NCI-H1048 (cell line): ENCODE measurements around the gene FGF14.

ENCODE experiments used
- DNase-seq: peaks from one replicate; lab custom pipeline; 2025; lab: John Stamatoyannopoulos, UW

The FGF14 gene

GRCh38 chr13:101925731-101926130 lies 476.1 kb downstream of the FGF14 start:
- DNase-seq = no peak

GRCh38 chr13:101919541-101920181 lies 482.2 kb downstream of the FGF14 start:
- DNase-seq = no peak

- no peak for DNase-seq
Measured at GRCh38 chr13:101917833-101918661, 483.8 kb downstream of the FGF14 start.

- no peak for DNase-seq
Measured at GRCh38 chr13:101917475-101917810, 484.4 kb downstream of the FGF14 start.

GRCh38 chr13:101916775-101917474 lies 484.9 kb downstream of the FGF14 start:
- no peak for DNase-seq

GRCh38 chr13:101916108-101916774 lies 485.6 kb downstream of the FGF14 start:
- no peak for DNase-seq

GRCh38 chr13:101915755-101916107 lies 486.1 kb downstream of the FGF14 start:
- no peak for DNase-seq

- no peak for DNase-seq
Measured at GRCh38 chr13:101915331-101915730, 486.5 kb downstream of the FGF14 start.

- DNase-seq = no peak
Measured at GRCh38 chr13:101911752-101912151, 490.1 kb downstream of the FGF14 start.

GRCh38 chr13:101903890-101904289 lies 498.0 kb downstream of the FGF14 start:
- no peak for DNase-seq

- DNase-seq = no peak
Measured at GRCh38 chr13:101898676-101899075, 503.2 kb downstream of the FGF14 start.

- DNase-seq = no peak
Measured at GRCh38 chr13:101896541-101896940, 505.3 kb downstream of the FGF14 start.

- DNase-seq = no peak
Measured at GRCh38 chr13:101893021-101893420, 508.8 kb downstream of the FGF14 start.

GRCh38 chr13:101892296-101892695 lies 509.6 kb downstream of the FGF14 start:
- DNase-seq = no peak

- no peak for DNase-seq
Measured at GRCh38 chr13:101881593-101881992, 520.3 kb downstream of the FGF14 start.

- peak; percentile 2 for DNase-seq
Measured at GRCh38 chr13:101880581-101880980, 521.3 kb downstream of the FGF14 start.

GRCh38 chr13:101876951-101877350 lies 524.9 kb downstream of the FGF14 start:
- DNase-seq = no peak

- peak; percentile 79 for DNase-seq
Measured at GRCh38 chr13:101875717-101876393, 526.0 kb downstream of the FGF14 start.

GRCh38 chr13:101875091-101875490 lies 526.8 kb downstream of the FGF14 start:
- no peak for DNase-seq

GRCh38 chr13:101869553-101869952 lies 532.3 kb downstream of the FGF14 start:
- no peak for DNase-seq

- DNase-seq = no peak
Measured at GRCh38 chr13:101868585-101869469, 533.0 kb downstream of the FGF14 start.
